Osteocyte (in vitro differentiated cells): ENCODE measurements around the gene PPARGC1A. TPM values are rescaled to one million over a fixed set of nuclear protein-coding genes. Genes with fewer than 3 reads are reported as not detected.

Experiments used
- DNase-seq: peaks from one replicate; pipeline ENCODE4 v3.0.0; 2021; ENCODE audit warnings: mixed read lengths; ENCODE audit not compliant: unreplicated experiment; ENCODE audit errors: extremely low spot score
- H3K27ac Mint-ChIP-seq: one replicate; pipeline ENCODE4 v1.8.0; 2021; ENCODE audit warnings: mild to moderate bottlenecking, mixed read lengths; ENCODE audit not compliant: unreplicated experiment
- H3K27me3 Mint-ChIP-seq: one replicate; pipeline ENCODE4 v1.8.0; 2021; ENCODE audit warnings: mixed read lengths; ENCODE audit not compliant: unreplicated experiment
- H3K36me3 Mint-ChIP-seq: one replicate; pipeline ENCODE4 v1.8.0; 2021; ENCODE audit warnings: mixed read lengths; ENCODE audit not compliant: unreplicated experiment
- H3K4me1 Mint-ChIP-seq: one replicate; pipeline ENCODE4 v1.8.0; 2021; ENCODE audit warnings: mixed read lengths; ENCODE audit not compliant: unreplicated experiment
- H3K4me3 Mint-ChIP-seq: one replicate; pipeline ENCODE4 v1.8.0; 2021; ENCODE audit warnings: mild to moderate bottlenecking, moderate library complexity, mixed read lengths; ENCODE audit not compliant: unreplicated experiment
- H3K9me3 Mint-ChIP-seq: one replicate; pipeline ENCODE4 v1.8.0; 2021; ENCODE audit warnings: mixed read lengths; ENCODE audit not compliant: unreplicated experiment
- total RNA-seq: library from RNA; stranded (reverse); gene quantifications from 2 replicates; pipeline ENCODE4 v1.2.1, GENCODE V29; 2021
- TF ChIP-seq, protein P1 (sequence below): fragments of 200-600 bp; sonication (generic); IDR thresholded peaks from 2 replicates; pipeline ENCODE4 v1.5.0; 2021; ENCODE audit warnings: antibody characterized with exemption, mild to moderate bottlenecking, moderate library complexity

PPARGC1A gene
- total RNA-seq, 1 donor from 2014 or later = 10.2 TPM

DNA sequence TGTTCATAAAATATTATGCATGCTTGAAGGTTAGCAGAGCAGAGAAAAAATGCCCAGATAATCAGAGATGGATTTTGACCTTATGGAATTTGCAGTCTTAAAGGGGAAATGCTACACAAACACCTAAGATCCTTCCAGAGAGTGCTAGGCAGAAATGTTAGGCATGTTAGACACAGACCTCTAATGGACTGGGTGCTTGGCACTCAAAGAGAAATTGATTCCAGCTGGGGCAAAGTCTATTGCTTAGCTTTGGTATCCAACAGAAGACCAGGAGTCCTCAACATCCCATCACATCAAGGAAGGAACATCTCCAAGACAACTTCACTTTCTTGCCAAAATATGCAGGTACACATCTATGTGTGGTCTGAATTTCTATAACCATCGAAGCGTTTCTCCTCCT is 32.2 kb upstream of the PPARGC1A start:
- no peak for DNase-seq
- Mint-ChIP-seq H3K36me3 (no peaks in the 10 kb centered on the region), H3K27me3 (peaks cover 17% of the 10 kb centered on the region), H3K4me1 (peaks cover 23% of the 10 kb centered on the region), H3K4me3 (no peak overlapping the region), H3K9me3 (no peaks in the 10 kb centered on the region), H3K27ac (no peak overlapping the region)
- TF ChIP-seq, protein P1, sequence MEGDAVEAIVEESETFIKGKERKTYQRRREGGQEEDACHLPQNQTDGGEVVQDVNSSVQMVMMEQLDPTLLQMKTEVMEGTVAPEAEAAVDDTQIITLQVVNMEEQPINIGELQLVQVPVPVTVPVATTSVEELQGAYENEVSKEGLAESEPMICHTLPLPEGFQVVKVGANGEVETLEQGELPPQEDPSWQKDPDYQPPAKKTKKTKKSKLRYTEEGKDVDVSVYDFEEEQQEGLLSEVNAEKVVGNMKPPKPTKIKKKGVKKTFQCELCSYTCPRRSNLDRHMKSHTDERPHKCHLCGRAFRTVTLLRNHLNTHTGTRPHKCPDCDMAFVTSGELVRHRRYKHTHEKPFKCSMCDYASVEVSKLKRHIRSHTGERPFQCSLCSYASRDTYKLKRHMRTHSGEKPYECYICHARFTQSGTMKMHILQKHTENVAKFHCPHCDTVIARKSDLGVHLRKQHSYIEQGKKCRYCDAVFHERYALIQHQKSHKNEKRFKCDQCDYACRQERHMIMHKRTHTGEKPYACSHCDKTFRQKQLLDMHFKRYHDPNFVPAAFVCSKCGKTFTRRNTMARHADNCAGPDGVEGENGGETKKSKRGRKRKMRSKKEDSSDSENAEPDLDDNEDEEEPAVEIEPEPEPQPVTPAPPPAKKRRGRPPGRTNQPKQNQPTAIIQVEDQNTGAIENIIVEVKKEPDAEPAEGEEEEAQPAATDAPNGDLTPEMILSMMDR = no peak

DNA sequence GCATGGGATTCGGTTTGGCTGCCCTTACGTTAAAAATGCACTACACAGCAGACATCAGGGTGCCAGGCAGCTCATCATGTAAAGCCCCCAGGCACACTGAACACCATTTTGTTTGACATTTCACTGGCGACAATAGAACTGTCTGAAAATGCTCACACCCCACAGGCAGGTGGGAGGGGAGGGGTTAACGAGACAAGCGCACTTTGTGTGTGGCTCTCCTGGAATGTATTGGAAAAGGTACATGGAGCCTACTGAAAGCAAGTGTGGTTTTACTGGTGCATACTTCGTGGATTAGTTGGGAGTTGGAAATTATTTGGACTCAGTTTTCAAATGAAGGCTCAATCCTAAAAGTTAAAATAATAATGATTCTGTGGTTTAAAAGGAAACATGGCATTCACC is 31.6 kb upstream of the PPARGC1A start:
- H3K4me3 Mint-ChIP-seq = no peak overlapping the region

DNA sequence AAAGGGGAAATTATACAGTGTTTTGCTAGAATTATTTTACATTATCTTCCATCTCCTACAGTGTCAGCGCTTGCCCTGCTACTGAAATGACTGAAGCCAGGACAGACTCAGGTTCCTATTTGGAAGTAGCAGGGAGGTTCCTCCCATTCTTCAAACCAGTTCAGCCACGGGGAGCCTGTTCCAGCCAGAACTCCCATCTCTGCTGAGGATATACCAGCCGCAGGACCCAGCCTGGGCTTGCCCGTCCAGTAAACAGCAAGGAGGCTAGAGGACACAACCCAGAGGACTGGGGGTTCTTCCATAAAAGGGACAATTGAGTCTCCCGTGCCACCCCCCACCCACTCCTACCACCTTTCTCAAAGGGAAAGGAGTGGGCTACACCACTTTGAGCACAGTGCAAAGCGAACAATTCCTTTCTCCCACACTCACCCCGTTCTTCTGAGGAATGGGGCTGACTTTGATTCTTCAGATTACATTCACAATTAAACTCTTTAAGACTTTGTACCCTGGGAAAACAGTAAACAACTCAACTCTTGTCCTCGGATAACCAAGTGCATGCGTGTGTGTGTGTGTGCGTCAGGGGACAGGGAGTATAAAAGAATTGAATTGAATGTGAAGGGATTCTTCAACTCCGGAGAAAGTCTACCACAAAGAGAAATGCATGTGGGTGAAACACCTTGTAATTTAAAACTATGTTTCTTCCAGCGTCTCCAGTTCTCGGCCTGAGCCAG is 31.0 kb upstream of the PPARGC1A start:
- H3K4me1 Mint-ChIP-seq = peaks cover 23% of the 10 kb centered on the region
- no peak for DNase-seq
- no peak overlapping the region for H3K27ac Mint-ChIP-seq
- H3K4me3 Mint-ChIP-seq = no peak overlapping the region
- peaks cover 8% of the 10 kb centered on the region for H3K27me3 Mint-ChIP-seq
- H3K36me3 Mint-ChIP-seq = no peaks in the 10 kb centered on the region
- H3K9me3 Mint-ChIP-seq = no peaks in the 10 kb centered on the region
- TF ChIP-seq, protein P1 = no peak

More for the DNA sequence above, 31.6 kb upstream of the PPARGC1A start:
- Mint-ChIP-seq H3K27ac (no peak overlapping the region), H3K9me3 (no peaks in the 10 kb centered on the region), H3K36me3 (no peaks in the 10 kb centered on the region), H3K27me3 (peaks cover 14% of the 10 kb centered on the region), H3K4me1 (peaks cover 23% of the 10 kb centered on the region)
- DNase-seq = no peak
- TF ChIP-seq, protein P1 = no peak

DNA sequence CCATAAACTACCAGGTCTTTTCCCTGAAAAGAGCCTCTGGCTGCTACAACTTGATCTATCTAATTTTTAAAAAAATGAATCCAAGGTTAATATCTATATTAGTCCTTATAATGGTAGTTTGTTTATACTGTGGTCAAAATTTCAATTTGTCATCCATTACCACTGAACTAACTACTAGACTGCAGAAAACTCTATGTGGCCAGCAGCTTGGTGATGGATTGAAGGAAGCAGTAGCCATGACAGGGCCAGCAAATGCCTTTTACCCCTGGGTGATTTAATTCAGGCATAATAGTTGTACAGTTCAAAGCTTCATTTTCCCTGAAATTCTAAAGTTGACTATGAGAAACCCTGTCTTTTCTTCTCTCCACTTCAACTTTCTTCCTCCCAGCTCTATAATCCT is 30.4 kb upstream of the PPARGC1A start:
- peaks cover 23% of the 10 kb centered on the region for H3K4me1 Mint-ChIP-seq
- no peaks in the 10 kb centered on the region for H3K9me3 Mint-ChIP-seq
- TF ChIP-seq, protein P1 = no peak
- no peak overlapping the region for H3K27ac Mint-ChIP-seq
- DNase-seq = no peak
- H3K4me3 Mint-ChIP-seq = no peak overlapping the region
- H3K36me3 Mint-ChIP-seq = no peaks in the 10 kb centered on the region
- peaks cover 8% of the 10 kb centered on the region for H3K27me3 Mint-ChIP-seq

DNA sequence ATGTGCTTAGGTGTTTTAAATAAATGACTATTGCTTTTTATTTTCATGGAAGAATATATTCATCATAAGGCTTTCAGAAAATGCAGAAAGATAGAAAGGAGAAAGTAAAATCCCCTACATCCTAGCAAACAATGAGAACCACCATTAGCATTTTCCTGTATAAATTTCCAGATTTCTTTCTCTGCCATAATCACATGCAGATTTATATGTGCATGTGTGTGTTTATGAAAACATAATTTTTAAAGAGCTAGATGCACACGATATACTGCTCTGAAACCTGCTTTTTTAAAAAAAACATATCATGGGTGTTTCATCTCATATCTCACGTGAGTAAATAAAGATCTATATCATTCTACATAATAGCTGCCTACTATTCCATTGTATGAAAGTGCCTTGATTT is 26.4 kb upstream of the PPARGC1A start:
- TF ChIP-seq, protein P1 = no peak
- H3K4me1 Mint-ChIP-seq = no peaks in the 10 kb centered on the region
- peaks cover 8% of the 10 kb centered on the region for H3K27me3 Mint-ChIP-seq
- no peak for DNase-seq
- H3K36me3 Mint-ChIP-seq = no peaks in the 10 kb centered on the region
- no peak overlapping the region for H3K4me3 Mint-ChIP-seq
- H3K27ac Mint-ChIP-seq = no peak overlapping the region
- no peaks in the 10 kb centered on the region for H3K9me3 Mint-ChIP-seq
